Hindlimb muscle (tissue), 1 donor: ENCODE results near the gene HOXA9. TPM values are rescaled to one million over a fixed set of nuclear protein-coding genes. Genes with fewer than 3 reads are reported as not detected.

ENCODE experiments used
- DNase-seq: peaks from one replicate; pipeline ENCODE4 v3.0.0-alpha.2; 2013
- polyA plus RNA-seq: library from polyadenylated mRNA; unstranded; fragments of 120-200 nt; gene quantifications from one replicate; pipeline ENCODE4 v1.2.1, GENCODE V29; 2013; ENCODE audit not compliant: insufficient read length

HOXA9 gene
- polyA plus RNA-seq, 1 donor: 21.8 TPM

GRCh38 chr7:27187475-27188385 lies 22.4 kb upstream of the HOXA9 start:
- no peak for DNase-seq

DNA sequence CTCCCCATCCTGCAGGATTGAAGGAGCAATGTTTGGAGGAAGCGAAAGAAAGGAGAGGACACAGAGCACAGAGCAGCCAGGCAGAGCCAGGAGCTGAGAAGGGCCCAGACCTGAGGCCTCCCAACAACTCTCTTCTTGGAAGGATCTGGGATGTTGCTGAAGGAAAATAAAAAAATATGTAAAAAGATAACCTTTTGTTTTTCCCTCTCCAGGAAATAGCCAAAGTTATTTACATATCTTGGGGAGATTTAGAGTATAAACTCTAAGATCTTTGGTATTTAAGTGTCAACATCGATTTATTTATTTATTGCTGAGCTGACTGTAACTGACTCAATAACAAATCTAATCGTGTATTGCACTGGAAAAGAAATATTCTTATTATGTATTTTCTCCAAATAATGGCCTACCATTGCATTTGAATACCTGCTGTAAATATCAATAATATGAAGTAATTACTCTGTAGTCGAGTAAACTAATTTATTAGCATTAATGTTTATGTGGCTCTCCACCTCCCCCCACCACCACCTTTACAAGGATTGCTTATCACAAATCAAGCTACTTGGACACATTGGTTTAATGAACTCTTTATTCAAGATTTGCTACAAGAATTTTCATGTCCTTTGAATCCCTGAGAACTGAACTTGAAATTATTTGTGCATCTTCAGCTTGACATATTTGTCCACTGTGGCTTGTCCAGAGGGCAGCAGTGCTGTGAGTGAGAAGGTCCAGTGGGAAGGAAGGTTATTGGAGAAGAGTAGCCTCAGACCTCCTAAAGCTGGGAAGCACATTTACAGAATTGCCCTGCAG lies 21.5 kb upstream of the HOXA9 start:
- DNase-seq: no peak

- DNase-seq: no peak
Observed at GRCh38 chr7:27185854-27186667, 20.7 kb upstream of the HOXA9 start.

DNA sequence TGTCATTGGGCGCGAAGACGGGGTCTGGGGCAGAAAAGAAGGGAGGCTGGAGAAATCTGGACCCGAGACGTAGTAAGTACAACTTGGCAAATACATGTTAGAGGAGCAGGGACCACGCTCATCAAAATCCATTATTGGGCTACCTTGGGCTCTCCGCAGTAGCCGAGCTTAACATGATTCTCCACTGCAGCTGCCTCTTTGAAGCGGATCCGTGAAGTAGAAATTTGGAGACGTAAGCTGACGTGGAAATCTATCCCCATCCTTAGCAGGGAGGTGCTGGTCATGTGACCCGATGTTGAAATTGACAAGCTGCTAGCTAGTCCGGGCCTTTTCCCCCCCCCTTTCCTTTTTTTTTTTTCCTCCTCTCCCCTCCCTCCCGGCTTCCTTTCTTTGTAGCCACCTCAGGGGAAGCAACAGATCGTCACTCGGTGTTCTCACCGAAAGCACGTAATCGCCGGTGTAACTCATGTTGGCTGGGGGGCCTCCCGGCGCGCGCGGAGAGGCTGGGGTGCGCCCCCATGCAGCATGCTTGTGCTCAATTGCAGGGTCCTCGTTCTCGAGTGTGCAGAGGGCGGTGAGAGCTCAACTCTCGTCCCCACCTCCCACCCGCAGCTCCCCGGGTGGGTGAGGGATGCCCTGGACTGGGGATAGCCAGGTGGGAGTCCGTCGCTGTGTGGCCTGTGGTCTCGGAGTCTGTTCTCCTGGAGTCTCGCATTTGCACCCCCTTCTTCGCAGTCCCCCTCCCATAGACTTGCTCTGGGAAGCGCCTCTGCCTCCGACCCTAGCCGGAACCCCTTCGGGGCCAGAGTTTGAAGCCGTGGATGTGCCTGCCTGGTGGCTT lies 19.9 kb upstream of the HOXA9 start, which contains the start of gene HOXA11:
HOXA11 (minus strand) TSS at position 220 of the 841 bp plus-strand sequence; CDS start at position 132, 88 bp downstream.
- no peak for DNase-seq

DNA sequence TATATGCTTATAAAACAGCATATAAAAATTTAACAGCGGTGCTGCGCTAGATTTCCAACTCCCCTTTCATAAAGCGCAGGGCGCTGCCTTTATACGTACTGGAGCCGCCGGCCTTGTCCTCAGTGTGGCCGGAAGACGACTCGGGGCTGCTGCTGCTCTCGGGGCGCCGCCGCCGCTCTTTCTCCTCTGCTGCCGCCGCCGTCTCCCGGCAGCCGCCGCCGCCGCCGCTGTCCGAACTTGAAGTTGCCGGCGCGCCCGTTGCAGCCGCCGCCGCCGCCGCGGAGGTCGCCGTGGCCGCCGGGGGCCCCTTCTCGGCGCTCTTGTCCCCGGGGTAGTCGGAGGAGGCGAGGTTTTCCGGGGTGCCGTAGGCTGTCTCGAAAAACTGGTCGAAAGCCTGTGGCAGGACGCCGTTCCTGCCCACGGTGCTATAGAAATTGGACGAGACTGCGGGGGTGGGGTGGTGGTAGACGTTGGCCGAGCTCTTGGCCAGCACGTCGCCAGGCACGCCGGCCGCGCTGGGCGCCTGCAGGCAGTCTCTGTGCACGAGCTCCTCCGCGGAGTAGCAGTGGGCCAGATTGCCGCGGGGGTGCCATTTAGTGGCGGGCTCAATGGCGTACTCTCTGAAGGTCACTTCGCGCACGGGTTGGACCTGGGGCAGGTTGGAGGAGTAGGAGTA lies 19.1 kb upstream of the HOXA9 start:
- no peak for DNase-seq

- no peak for DNase-seq
Observed at GRCh38 chr7:27183682-27184336, 18.5 kb upstream of the HOXA9 start.

DNA sequence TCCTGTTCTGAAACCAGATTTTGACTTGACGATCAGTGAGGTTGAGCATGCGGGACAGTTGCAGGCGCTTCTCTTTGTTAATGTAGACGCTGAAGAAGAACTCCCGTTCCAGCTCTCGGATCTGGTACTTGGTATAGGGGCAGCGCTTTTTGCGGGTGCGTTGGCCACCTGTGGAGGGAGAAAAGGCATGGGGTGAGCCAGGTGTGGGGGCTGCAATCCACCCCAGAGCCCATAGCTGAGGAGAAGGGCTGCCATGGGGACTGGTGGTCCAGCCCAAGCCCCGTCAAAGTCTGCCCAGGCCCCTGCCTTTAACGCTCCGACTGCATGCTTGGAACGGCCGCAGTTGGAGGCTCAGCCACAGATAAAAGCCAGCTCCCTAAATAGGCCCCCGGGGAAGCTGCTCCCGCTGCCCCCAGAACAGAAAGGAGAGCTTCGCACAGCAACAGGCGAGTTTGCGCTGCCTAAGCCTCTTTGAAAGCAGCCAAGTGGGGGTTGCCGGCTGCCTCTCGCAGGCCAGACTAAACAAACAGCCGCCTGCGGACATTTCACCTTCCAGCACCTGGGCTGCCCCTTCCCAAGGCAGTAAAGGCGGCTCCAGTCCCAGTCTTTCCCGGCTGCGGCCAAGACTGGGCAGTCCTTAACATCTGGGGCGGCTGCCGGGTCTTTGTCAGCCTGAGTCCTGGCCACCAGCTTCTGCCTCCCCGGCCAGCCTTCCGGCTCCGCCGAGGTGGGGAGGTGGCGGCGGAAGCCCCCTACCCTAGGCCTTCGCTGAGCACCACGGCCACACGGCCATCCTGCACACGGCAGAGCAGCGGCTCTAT lies 17.7 kb upstream of the HOXA9 start:
- no peak for DNase-seq

DNA sequence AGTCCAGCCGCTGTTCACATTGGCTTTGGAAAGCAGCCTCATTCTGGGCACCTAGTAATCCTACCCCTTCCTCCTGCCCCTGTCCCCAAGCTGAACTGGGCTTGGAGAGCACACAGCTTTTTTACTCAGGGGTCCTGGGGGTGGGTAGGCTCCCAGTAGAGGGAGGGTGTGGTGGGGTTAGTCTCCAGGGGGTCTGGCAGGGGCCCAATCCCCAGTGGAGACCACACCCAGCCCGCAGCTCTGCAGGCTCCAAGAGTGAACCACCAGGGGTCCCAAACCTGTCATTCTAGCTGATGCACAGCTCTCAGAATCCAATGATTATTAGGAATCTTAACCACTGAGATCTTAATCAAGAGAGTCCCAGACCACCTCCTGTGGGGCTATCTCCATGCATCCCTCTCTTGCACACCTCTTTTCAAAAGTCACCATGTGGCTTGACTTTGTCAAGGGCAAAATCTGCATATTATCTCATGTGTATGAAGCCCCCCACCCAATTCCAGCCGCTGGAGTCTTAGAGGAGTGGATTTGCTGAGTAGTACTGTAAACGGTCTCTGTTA lies 17.0 kb upstream of the HOXA9 start:
- no peak for DNase-seq

GRCh38 chr7:27181795-27182275 lies 16.5 kb upstream of the HOXA9 start:
- no peak for DNase-seq

DNA sequence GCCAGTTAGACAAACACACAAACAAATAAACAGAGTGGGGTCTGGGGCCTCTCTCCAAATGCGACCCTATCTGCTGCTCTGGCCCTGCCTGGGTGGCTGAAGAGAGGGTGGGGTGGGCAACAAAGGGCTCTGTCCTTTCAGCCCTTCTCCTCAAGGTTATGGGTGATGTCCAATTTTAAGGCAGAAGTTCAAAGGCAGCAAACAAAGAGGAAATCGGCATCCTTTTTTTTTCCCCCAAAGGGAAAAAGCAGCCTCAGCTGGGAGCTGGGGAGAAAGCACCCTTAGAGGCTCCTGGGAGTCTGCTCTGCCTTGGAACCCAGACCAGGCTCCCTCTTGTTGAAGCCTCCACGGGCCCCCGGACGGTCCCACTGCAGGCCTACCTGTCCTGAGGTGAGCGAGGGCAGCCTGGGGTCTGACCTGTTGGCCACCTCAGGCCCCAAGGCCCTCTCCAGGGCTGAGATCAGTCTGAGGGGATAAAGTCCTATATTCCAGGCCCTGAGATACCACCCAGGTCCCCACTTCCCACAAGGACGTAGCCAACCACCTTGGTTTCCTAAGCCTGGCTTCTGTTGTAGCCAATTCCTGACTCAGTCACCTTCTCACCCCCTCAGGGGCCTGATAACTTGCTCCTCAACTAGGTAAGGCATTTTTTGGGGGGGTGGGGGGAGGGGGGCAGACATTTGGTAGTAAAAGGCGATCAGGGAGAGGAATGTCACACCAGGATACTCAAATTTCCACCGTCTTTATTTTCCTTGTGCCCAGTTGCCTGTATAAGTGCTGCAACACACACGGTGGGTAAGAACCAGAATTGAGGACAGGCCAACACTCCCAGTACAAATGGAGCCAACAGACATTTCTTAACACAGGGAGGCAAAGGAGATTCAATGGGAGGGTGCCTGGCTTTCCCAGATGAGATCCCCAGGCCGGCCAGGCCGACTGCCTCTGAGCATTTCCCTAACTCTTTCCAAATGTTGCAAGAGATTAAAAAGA lies 15.4 kb upstream of the HOXA9 start:
- no peak for DNase-seq

- peak; percentile 93 for DNase-seq
Observed at GRCh38 chr7:27179503-27180430, 14.4 kb upstream of the HOXA9 start.

DNA sequence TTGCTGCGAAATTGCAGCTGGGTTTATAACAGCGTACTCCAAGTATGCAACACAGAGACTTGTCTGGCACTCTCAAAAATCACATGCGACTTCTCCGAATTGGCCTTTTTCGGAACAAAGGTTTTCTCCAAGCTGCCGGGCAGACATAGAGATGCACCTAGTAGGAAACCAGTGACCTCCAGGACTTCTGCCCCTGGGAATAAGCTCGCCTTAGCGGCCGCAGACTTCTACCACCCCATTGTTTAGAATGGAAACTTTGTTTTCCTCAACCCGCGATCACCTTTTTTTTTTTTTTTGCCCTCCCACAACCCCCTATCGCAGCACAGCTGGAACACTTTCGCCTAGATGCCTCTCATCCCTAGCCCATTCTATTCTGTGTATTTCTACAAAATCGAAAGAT lies 13.7 kb upstream of the HOXA9 start:
- no peak for DNase-seq

DNA sequence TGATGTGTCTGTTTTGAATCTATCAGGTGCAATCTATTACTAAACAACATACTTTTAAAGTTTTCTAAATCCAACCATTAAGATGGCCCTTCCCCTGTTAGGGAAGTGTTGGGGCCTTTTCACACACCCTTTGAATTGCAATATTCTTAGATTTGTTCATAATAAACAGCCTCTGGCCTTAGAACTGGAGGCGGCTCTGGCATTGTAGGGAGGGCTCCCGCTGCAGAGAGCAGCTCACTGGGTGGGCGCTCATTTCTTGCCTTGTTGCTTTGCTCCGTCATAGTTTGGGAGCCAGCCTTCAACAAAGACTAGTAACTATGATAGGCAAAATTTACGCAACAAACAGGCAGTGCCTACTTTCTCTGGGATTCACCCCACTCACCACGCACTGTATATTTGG lies 13.0 kb upstream of the HOXA9 start:
- DNase-seq: no peak

DNA sequence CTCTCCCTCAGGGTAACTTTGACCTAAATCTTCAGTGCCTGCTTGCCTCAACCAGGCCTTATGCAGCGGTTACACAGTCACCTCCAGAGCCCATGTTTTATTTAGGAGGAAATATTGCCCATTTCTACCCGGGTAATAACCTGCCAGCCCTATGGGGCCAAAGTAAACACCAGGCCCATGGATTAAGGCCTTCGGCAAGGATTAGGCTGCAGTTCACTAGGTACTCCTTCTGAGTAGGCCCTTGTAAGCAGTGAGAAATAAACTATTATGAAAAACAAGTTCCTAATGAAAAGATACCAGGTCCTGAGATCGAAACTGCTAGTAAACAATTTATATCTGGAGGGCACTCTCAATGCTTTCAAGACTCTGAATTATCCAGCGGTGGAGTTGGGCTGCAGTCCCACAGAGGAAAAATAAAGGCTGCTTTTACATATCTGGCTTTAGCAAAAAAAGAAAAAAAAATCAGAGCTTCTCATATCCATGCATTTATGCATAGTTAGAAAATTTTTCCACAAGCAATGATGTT lies 12.5 kb upstream of the HOXA9 start:
- DNase-seq: no peak

DNA sequence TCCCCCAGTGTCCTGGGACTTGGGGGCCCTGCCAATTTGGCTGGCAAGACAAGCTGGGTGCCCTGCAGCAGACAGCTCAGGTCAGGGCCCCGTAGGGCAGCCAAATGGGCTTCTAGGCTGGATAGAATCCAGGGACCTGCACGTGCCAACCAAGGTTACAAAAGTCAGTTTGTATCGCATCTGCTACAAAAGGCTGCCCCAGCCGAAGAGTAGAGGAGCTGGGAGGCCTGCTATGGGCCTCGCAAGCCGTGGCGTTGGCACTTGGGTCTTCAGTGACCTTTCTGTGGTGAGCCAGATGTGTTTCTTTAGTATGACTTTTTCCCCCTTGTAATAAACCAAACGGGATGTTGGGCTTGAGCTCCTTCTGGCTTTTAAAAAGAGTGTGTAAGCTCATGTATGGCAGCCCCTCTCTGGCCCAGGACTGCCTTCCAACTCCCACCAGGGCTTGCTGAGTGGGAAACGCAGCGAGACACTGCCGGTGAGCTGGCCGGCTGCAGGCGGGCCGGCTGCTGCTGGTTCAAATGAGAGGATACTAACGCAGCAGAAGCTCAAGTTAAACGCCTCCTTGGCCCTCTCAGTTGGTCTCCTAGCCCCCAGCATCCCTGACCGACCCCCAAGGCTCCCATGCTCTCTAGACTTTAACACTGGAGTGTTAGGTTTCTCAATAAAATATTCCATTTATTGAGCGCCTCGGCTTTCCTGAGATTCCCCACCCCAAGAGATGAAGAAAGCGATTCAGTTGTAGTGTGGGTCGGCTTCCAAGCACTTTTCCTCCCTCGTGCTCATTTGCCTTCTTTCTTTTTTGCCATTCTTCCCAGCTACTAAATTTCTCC lies 11.8 kb upstream of the HOXA9 start:
- no peak for DNase-seq

- DNase-seq: no peak
Observed at GRCh38 chr7:27176524-27176845, 11.1 kb upstream of the HOXA9 start.
